Loucy (cell line): ENCODE measurements around the gene TGFBR3.

Experiments
- H2AFZ ChIP-seq: fragments of 200-600 bp; sonication (generic); 2 replicates; pipeline ENCODE4 v1.6.0; 2016; ENCODE audit warnings: antibody characterized with exemption, mild to moderate bottlenecking, low read length, moderate library complexity
- H3F3A ChIP-seq: fragments of 200-600 bp; 2 replicates; pipeline ENCODE4 v1.6.0; 2016; ENCODE audit warnings: antibody characterized with exemption, low read depth, mild to moderate bottlenecking
- H3K27me3 ChIP-seq: fragments of 200-600 bp; sonication (generic); 2 replicates; pipeline ENCODE4 v1.6.1; 2014; ENCODE audit warnings: low read length, mild to moderate bottlenecking; ENCODE audit not compliant: insufficient read depth, poor library complexity, severe bottlenecking
- H3K36me3 ChIP-seq: fragments of 200-600 bp; sonication (generic); 2 replicates; pipeline ENCODE4 v1.6.1; 2016; ENCODE audit warnings: low read length; ENCODE audit not compliant: insufficient read depth
- H3K4me1 ChIP-seq: fragments of 200-600 bp; sonication (generic); 2 replicates; pipeline ENCODE4 v1.5.1; 2014; ENCODE audit warnings: low read length, mild to moderate bottlenecking; ENCODE audit not compliant: insufficient read depth, poor library complexity, severe bottlenecking
- H3K4me2 ChIP-seq: fragments of 200-600 bp; sonication (generic); 2 replicates; pipeline ENCODE4 v1.6.0; 2014; ENCODE audit warnings: antibody characterized with exemption, low read length, low read depth, mild to moderate bottlenecking; ENCODE audit not compliant: poor library complexity, severe bottlenecking
- H3K4me3 ChIP-seq: fragments of 200-600 bp; sonication (generic); 2 replicates; pipeline ENCODE4 v1.5.1; 2014; ENCODE audit warnings: low read length, mild to moderate bottlenecking, mixed read lengths; ENCODE audit not compliant: poor library complexity, severe bottlenecking
- H3K79me2 ChIP-seq: fragments of 200-600 bp; sonication (generic); 2 replicates; pipeline ENCODE4 v1.6.1; 2014; ENCODE audit warnings: low read length; ENCODE audit not compliant: insufficient read depth
- H3K9ac ChIP-seq: fragments of 200-600 bp; sonication (generic); 2 replicates; pipeline ENCODE4 v1.6.0; 2014; ENCODE audit warnings: mild to moderate bottlenecking, low read depth, low read length, moderate library complexity; ENCODE audit not compliant: poor library complexity, severe bottlenecking
- H3K9me2 ChIP-seq: fragments of 200-600 bp; sonication (generic); replicated peaks from 2 replicates; pipeline ENCODE4 v1.6.1; 2016; ENCODE audit warnings: low read depth, low read length, mixed read lengths
- H3K9me3 ChIP-seq: fragments of 200-600 bp; sonication (generic); 2 replicates; pipeline ENCODE4 v1.6.1; 2014; ENCODE audit warnings: mild to moderate bottlenecking, antibody characterized with exemption, low read length, low read depth; ENCODE audit not compliant: insufficient read depth
- H4K20me1 ChIP-seq: fragments of 200-600 bp; sonication (generic); 2 replicates; pipeline ENCODE4 v1.6.0; 2014; ENCODE audit warnings: antibody characterized with exemption, low read length, mild to moderate bottlenecking; ENCODE audit not compliant: insufficient read depth, poor library complexity, severe bottlenecking
- CTCF ChIP-seq: fragments of 200-600 bp; sonication (generic); conservative IDR thresholded peaks from 2 replicates; pipeline ENCODE4 v1.5.1; 2014; ENCODE audit warnings: mild to moderate bottlenecking, antibody characterized with exemption, low read length
- EZH2phosphoT487 ChIP-seq: fragments of 200-600 bp; IDR thresholded peaks from 2 replicates; pipeline ENCODE4 v1.6.1; 2018; ENCODE audit warnings: antibody characterized with exemption, mild to moderate bottlenecking, moderate library complexity, borderline replicate concordance

Gene TGFBR3

DNA sequence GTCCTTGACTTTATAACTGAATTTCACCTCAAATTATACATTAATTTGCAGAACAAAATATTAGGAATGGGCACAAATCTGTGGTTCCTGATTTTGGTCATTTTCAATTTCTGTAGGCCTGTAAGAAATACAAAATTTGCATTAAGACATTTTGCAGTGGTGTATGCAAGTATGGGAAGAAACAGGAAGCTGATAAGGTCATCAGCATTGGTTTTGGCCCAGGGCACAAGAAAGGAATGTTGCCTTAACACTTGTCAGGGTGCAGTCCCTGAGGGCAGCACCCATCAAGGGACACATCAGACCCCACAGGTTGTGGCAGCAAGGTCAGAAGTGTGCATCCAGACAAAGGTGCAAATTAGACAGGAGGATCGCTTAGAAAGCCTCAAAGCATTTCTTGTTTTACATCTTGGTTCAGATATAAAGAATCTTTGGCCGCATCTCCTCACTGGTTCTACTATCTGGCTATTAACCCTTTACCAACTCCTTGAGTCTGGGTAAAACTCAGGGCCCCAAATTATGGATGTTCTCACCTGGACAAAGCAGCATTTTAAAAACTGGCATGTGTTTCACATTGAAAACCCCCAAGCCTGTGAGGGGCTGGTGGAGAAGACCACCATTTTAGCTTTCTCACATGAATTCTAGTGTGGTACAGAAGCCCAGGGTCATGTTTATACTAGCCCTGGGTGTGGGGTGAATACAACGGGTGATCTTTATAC is 202.9 kb downstream of the TGFBR3 start:
- no peaks in the 10 kb centered on the region for H3K27me3 ChIP-seq
- H3K79me2 ChIP-seq, result no peaks in the 10 kb centered on the region
- TF ChIP-seq EZH2phosphoT487 (no peak), CTCF (no peak)

DNA sequence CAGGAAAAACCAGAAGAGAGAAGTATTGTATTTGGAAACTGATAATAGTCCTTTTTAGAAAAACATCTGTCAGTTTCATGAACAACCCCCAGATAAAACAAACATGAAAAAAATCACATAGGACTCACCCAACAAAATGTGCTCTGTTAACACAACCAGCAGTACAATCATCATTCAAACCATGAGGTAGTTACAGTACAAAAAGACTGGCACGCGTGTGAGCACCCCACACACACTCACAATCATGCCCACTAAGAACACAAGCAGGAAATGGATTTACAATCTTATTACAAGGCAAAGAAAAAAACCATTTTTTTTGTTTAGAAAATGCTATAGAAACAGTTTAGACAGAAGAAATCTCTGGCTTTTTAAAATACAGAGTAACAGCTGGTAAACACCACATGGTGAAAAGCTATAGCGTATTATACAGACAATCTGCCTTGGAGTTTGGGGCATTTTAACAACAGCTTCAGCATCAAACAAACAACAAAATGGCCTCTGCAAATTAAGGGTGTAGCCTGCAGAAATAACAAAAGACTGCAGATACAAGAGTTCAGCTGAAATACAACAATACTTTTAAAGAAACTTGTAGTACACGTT is 205.3 kb downstream of the TGFBR3 start:
- peaks cover 6% of the 10 kb centered on the region; the same call in 1 of the 2 replicates for H3F3A ChIP-seq
- H3K27me3 ChIP-seq, result no peaks in the 10 kb centered on the region
- H3K36me3 ChIP-seq, result no peaks in the 10 kb centered on the region
- H4K20me1 ChIP-seq, result no peaks in the 10 kb centered on the region
- H3K79me2 ChIP-seq, result no peaks in the 10 kb centered on the region
- H3K4me3 ChIP-seq, result no peak overlapping the region
- no peaks in the 10 kb centered on the region for H3K9me3 ChIP-seq
- no peak overlapping the region for H3K9ac ChIP-seq
- H3K4me2 ChIP-seq, result no peak overlapping the region
- H3K9me2 ChIP-seq, result no peaks in the 10 kb centered on the region
- TF ChIP-seq EZH2phosphoT487 (no peak), CTCF (no peak)
- peaks cover 19% of the 10 kb centered on the region for H3K4me1 ChIP-seq
- peak overlapping the region; percentile 40 for H2AFZ ChIP-seq

More for the DNA sequence above, 202.9 kb downstream of the TGFBR3 start:
- Histone ChIP-seq H3K4me2 (no peak overlapping the region), H3K4me1 (peaks cover 30% of the 10 kb centered on the region), H3F3A (peaks cover 6% of the 10 kb centered on the region; the same call in 1 of the 2 replicates), H2AFZ (no peak overlapping the region), H3K9ac (no peak overlapping the region), H3K9me2 (no peaks in the 10 kb centered on the region), H4K20me1 (no peaks in the 10 kb centered on the region), H3K4me3 (no peak overlapping the region), H3K36me3 (no peaks in the 10 kb centered on the region), H3K9me3 (no peaks in the 10 kb centered on the region)

DNA sequence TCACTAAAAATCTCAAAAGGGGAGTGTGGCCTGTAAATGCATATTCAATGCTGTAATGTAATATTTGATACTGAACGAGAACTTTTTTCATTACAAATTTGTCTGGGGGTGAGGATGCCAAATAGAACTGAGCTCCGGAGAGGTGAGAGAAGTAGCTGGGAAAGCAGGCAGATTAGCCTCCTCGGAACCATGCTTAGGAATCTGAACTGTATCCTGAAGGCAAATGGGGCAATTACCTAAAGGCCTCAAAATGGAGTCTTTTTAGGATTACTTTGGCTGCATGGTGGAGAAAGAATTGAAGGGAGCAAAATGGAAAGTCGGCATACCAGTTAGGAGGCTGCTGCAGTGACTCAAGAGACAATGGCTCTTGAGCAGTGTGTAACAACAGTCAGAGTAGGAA is 206.5 kb downstream of the TGFBR3 start:
- no peaks in the 10 kb centered on the region for H3K9me2 ChIP-seq
- no peak overlapping the region for H2AFZ ChIP-seq
- no peaks in the 10 kb centered on the region for H3K36me3 ChIP-seq
- no peaks in the 10 kb centered on the region for H3F3A ChIP-seq
- H4K20me1 ChIP-seq, result no peaks in the 10 kb centered on the region
- TF ChIP-seq EZH2phosphoT487, result no peak
- H3K27me3 ChIP-seq, result no peaks in the 10 kb centered on the region
- no peak overlapping the region for H3K9ac ChIP-seq
- H3K4me1 ChIP-seq, result peaks cover 6% of the 10 kb centered on the region
- no peak overlapping the region for H3K4me3 ChIP-seq
- no peaks in the 10 kb centered on the region for H3K79me2 ChIP-seq
- no peaks in the 10 kb centered on the region for H3K9me3 ChIP-seq
- H3K4me2 ChIP-seq, result no peak overlapping the region

DNA sequence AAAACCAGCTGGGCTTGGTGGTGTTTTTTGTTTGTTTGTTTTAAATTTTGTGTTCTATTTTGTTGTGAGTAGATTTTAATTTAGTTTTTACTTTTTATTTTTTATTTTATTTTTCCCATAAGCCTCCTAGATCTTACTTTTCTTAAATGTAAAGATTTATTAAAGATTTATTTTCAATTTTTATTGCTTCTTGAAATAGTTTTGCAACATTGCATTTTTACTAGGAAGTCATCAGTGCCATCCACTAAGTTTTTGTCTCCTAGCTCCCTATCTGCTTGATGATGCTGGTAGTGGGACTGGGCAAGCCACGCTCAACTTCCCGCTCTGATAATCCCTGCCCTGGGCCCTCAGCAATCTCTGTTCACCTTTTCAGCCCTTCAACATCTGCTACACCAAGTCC is 209.9 kb downstream of the TGFBR3 start:
- no peaks in the 10 kb centered on the region for H3K9me2 ChIP-seq
- H3K4me2 ChIP-seq, result no peak overlapping the region
- H3K36me3 ChIP-seq, result no peaks in the 10 kb centered on the region
- TF ChIP-seq EZH2phosphoT487, result no peak
- no peak for TF ChIP-seq CTCF
- H3K9ac ChIP-seq, result no peak overlapping the region
- no peak overlapping the region for H3K4me3 ChIP-seq
- H3F3A ChIP-seq, result no peaks in the 10 kb centered on the region
- no peaks in the 10 kb centered on the region for H4K20me1 ChIP-seq
- no peak overlapping the region for H2AFZ ChIP-seq
- H3K79me2 ChIP-seq, result no peaks in the 10 kb centered on the region
- H3K27me3 ChIP-seq, result no peaks in the 10 kb centered on the region
- H3K4me1 ChIP-seq, result peaks cover 18% of the 10 kb centered on the region
- H3K9me3 ChIP-seq, result no peaks in the 10 kb centered on the region
